Activated naive CD4-positive, alpha-beta T cell treated with anti-CD3 and anti-CD28 coated beads for 36 hours (primary cell): ENCODE measurements around the gene FBN2. TPM values are rescaled to one million over a fixed set of nuclear protein-coding genes. Genes with fewer than 3 reads are reported as not detected.

Experiments
- CTCF ChIA-PET: fragments of 350-600 bp; sonication (Branson Sonifier 250); formaldehyde crosslinking; loops from one replicate; lab custom pipeline; 2021; ENCODE audit warnings: antibody characterized with exemption; lab: Charles Lee
- DNase-seq: peaks from one replicate; pipeline ENCODE4 v3.0.0-alpha.2; 2020
- H3K27ac Mint-ChIP-seq: one replicate; pipeline ENCODE4 v1.8.0; 2021; ENCODE audit warnings: mild to moderate bottlenecking, mixed read lengths
- H3K27me3 Mint-ChIP-seq: one replicate; pipeline ENCODE4 v1.8.0; 2021; ENCODE audit warnings: low read depth, mixed read lengths
- H3K36me3 Mint-ChIP-seq: one replicate; pipeline ENCODE4 v1.8.0; 2021; ENCODE audit warnings: low read depth, mixed read lengths
- H3K4me1 Mint-ChIP-seq: one replicate; pipeline ENCODE4 v1.8.0; 2021; ENCODE audit warnings: low read depth, mixed read lengths
- H3K4me3 Mint-ChIP-seq: one replicate; pipeline ENCODE4 v1.8.0; 2021; ENCODE audit warnings: mild to moderate bottlenecking, moderate library complexity, mixed read lengths
- H3K9me3 Mint-ChIP-seq: one replicate; pipeline ENCODE4 v1.8.0; 2021; ENCODE audit warnings: mixed read lengths
- intact Hi-C: fragments of 100-400 bp; cut with micrococcal nuclease; formaldehyde crosslinking; loops from one replicate; pipeline ENCODE4 v1.15.1; 2023
- total RNA-seq, 2 experiments: library from RNA; stranded (reverse); gene quantifications; one replicate each; pipeline ENCODE4 v1.2.3, GENCODE V29; 2021

The FBN2 gene
- total RNA-seq, 2 experiments from 2014 or later = not detected

DNA sequence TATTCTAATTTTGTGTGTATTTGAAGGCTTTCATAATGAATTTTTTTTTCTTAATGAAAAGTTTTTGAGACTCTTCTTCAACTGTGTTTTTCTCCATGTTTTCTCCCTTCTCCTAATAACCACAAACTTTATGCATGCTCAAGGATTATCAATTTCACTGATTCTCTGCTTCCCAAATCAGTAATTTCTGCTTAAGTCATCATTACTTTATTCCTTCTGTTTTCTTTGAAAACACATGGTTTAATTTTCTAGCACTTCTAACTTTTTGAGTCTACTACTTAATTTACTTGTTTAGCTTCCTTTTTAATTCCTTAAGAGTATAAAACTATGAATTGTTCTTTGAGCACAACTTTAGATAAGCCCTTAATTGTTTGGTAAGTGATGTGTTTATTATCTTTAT is 11.5 kb upstream of the FBN2 start:
- no peak for DNase-seq
- H3K36me3 Mint-ChIP-seq = no peaks in the 10 kb centered on the region
- peaks cover 20% of the 10 kb centered on the region for H3K9me3 Mint-ChIP-seq
- intact Hi-C loops = no loop called here
- H3K27me3 Mint-ChIP-seq = no peaks in the 10 kb centered on the region
- H3K27ac Mint-ChIP-seq = no peak overlapping the region
- no peak overlapping the region for H3K4me3 Mint-ChIP-seq
- CTCF ChIA-PET = no interaction called here
- no peaks in the 10 kb centered on the region for H3K4me1 Mint-ChIP-seq

DNA sequence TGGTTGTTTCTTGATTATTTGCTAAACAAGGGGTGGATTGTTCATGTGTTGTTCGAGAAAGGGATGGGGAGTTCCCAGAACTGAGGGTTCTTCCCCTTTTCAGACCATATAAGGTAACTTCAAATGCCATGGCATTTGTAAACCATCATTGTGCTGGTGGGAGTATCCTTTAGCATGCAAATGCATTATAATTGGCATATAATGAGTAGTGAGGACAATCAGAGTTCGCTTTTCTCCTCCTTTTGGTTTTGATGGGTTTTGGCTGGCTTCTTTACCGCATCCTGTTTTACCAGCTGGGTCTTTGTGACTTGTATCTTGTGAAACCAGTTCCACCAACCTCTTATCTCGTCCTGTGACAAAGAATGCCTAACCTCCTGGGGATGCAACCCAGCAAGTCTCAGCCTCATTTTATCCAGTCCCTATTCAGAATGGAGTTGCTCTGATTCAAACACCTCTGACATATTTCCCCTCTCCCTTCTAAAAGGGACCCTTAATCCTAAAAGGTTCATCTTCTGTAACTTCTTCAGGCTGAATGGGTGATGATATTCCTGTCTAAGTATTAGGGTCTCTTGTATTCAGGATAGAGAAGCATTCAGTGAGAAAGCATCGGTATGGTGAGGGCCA is 8.7 kb upstream of the FBN2 start:
- peaks cover 3% of the 10 kb centered on the region for H3K9me3 Mint-ChIP-seq
- CTCF ChIA-PET = no interaction called here
- H3K4me3 Mint-ChIP-seq = no peak overlapping the region
- intact Hi-C loops = no loop called here
- no peak overlapping the region for H3K27ac Mint-ChIP-seq
- no peak for DNase-seq
- H3K27me3 Mint-ChIP-seq = no peaks in the 10 kb centered on the region
- no peaks in the 10 kb centered on the region for H3K36me3 Mint-ChIP-seq
- H3K4me1 Mint-ChIP-seq = no peaks in the 10 kb centered on the region

DNA sequence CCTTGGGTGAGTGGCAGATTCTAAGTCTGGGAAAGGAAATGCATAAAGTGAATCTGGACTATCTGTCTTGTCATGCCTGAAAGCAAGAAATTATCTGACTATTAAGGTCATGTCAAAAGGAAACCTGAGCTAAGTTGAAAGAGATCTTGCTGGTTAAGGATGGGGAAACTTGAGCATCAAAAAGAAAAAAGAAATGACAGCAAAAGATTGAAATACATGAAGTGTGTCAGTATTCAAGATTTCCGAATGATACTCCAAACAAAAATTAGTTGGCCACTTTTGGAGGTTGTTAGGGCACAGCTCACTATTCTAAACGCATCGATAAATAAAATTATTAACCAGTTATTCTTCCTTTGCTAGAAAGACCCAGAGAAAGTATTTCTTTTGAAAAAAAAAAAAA is 3.3 kb upstream of the FBN2 start:
- peaks cover 3% of the 10 kb centered on the region for H3K9me3 Mint-ChIP-seq

DNA sequence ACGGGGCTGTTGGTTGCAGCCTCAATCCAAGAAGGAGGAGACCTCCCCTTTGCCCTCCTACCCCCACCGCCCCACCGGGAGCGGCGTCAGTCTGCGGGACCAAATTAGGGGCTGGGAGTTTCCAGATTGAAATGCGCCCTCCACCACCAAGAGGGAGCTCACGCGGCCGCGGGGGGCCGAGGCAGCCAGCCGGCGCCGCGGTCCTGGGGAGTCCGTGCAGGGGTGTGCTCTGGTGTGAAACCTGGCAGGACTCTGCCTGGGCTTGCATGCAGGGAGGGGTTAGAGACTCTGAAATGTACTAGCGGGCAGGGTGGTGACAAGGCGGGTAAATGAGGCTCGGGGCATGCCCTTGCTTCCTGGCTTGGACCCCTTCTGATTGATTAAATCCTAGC is 989 bp upstream of the FBN2 start:
- no peak overlapping the region for H3K4me3 Mint-ChIP-seq
- H3K36me3 Mint-ChIP-seq = no peaks in the 10 kb centered on the region
- DNase-seq = no peak
- H3K4me1 Mint-ChIP-seq = peaks cover 2% of the 10 kb centered on the region
- no peaks in the 10 kb centered on the region for H3K9me3 Mint-ChIP-seq
- no peak overlapping the region for H3K27ac Mint-ChIP-seq
- intact Hi-C loops = no loop called here
- CTCF ChIA-PET = no interaction called here
- peaks cover 39% of the 10 kb centered on the region for H3K27me3 Mint-ChIP-seq

More for the DNA sequence above, 3.3 kb upstream of the FBN2 start:
- Mint-ChIP-seq H3K36me3 (no peaks in the 10 kb centered on the region), H3K4me3 (no peak overlapping the region), H3K4me1 (peaks cover under 1% of the 10 kb centered on the region), H3K27me3 (peaks cover 25% of the 10 kb centered on the region), H3K27ac (no peak overlapping the region)
- CTCF ChIA-PET = no interaction called here
- intact Hi-C loops = no loop called here
- DNase-seq = no peak

DNA sequence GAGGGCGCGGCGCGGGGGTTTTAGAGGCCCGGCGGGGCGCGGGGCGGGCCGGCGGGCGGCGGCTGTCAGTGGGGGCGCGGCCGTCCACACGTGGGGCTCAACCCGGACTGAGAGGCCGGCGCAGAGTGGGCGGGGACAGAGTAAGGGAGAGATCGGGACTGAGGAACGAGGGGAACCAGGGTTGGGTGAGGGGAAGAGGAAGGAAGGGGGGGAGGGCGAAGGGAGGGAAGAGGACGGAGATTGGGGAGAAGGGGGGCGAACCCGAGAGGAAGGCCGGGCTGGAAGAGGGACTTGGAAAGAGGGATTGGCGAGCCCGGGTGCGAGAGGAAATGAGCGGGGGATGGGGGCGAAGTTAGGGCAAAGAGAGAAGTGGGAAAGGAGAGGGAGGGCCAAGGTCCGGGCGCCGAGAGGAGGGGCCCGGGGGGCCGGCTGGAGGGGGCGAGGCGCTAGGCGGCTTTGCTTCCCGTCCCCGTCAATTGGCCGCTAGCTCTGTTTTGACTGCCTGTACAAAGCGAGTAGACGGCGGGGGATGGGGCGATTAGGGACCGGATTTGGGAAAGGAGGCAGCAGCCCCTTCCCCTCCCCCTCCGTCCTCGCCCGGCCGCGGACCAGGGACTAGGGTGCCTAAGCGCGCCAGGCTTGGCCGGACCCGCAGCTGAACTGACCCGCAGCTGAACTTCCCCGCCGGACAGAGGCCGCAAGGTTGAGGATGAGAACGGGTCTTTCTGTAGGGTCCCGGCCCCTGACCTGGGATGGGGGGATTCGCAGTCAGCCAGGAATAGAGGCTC is 399 bp upstream of the FBN2 start:
- Mint-ChIP-seq H3K4me3 (no peak overlapping the region), H3K27me3 (peaks cover 39% of the 10 kb centered on the region), H3K9me3 (no peaks in the 10 kb centered on the region), H3K27ac (no peak overlapping the region), H3K4me1 (peaks cover 2% of the 10 kb centered on the region), H3K36me3 (no peaks in the 10 kb centered on the region)
- CTCF ChIA-PET = no interaction called here
- no peak for DNase-seq
- intact Hi-C loops = no loop called here

DNA sequence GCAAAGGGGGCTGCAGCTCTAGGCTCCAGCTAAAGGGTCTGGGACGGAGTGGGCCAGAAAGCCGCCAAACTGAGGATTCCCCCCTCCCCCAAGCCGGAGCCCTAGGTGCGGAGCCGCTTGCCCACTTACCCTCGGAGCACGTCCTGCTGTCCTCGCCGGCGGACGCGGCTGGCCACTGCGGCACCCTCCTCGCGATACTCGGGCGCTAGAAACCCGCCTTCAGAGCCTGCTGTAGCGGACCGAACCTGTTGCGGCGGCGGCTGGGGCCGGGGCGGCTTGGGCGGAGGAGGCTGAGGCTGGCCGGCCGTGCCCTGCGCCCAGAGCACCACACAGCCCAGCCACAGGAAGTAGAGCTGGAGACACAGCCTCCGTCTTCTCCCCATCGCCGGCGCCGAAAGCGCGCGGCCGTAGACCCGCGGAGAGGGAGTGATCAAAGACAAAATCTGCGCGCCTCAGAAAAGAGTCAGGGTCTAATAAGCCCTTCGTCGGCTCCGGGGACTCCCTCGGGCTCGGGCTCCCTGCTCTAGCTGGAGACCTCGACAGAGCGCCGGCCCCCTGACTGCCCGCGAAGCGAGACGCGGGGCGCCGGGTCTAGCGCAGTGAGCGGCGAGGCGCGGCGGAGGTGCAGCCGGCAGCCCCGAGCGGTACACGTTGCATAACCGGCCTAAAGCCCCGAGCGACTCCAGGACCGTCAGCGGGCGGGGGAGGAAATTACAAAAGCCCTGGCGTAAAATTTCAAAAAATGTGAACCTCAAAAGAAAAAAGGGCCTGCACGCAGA is 635 bp downstream of the FBN2 start:
- H3K36me3 Mint-ChIP-seq = no peaks in the 10 kb centered on the region
- H3K4me3 Mint-ChIP-seq = no peak overlapping the region
- intact Hi-C loops = no loop called here
- DNase-seq = no peak
- peaks cover 2% of the 10 kb centered on the region for H3K4me1 Mint-ChIP-seq
- no peak overlapping the region for H3K27ac Mint-ChIP-seq
- peaks cover 39% of the 10 kb centered on the region for H3K27me3 Mint-ChIP-seq
- no peaks in the 10 kb centered on the region for H3K9me3 Mint-ChIP-seq
- CTCF ChIA-PET = no interaction called here

DNA sequence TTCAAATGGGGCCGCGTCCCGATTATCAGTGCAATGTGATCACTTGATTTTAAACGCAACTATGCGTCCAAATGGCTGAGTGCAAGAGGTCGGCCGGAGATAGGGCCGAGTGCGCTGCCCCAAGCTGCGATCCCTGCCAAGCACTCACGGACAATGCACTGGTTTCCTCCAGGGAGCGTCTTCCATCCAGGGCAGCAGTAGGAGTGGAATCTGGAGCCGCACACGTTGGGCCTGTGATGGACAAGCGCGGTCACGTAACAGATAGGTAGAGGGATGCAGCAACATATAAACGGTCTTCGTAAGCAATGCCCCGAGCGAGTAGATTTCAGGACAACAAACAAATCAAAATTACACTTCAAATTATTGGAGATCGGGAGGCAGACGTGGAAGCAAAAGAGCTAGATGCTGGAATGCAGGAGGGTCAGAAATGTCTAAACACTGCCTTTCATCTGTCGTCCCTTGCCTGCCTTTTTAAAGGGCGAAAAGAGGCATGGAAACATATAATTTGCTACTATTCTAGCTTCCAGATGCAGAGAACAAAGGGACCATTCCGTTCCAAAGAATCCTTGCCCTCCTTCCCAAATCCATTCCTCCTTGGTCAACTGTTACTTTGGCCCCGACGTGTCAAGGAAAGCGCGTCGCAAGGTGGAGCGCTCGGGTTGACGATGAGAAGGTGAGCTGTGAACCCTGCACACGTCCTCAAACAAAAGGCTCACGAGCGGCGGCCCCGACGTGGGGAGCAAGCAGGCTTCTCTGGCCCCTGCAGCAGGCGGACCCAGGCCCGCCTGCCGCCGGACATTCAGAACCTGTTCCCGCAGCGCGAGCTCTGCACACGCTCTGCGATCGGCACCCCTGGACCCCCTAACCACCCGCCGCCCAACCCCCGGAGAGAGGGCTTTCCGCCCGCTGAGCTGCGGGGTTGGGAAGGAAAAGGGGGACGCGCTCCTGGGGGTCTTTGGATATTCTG is 1.5 kb downstream of the FBN2 start:
- H3K4me1 Mint-ChIP-seq = peaks cover 2% of the 10 kb centered on the region
- no peak overlapping the region for H3K4me3 Mint-ChIP-seq
- no peaks in the 10 kb centered on the region for H3K36me3 Mint-ChIP-seq
- H3K9me3 Mint-ChIP-seq = no peaks in the 10 kb centered on the region
- no peak overlapping the region for H3K27ac Mint-ChIP-seq
- H3K27me3 Mint-ChIP-seq = peaks cover 39% of the 10 kb centered on the region
- intact Hi-C loops = no loop called here
- CTCF ChIA-PET = no interaction called here
- DNase-seq = no peak

DNA sequence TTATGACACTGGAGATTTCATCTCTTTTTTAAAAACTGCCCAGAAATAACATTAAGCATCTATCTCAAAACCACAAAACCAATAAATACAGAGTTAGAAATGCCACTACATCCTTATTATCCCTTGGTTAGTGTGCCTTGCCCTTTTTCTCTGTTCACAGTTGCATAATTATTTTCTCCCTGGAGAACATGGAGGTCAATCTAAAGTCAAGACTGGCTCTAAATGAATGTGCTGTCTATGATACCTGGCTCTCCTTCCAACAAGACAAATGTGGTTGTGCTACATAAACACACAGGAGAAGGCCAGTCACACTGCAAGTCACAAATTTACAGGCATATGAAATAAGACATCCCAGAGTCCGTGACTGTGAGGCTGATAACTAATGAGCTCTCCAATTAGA is 2.8 kb downstream of the FBN2 start:
- peaks cover 37% of the 10 kb centered on the region for H3K27me3 Mint-ChIP-seq
- intact Hi-C loops = no loop called here
- H3K36me3 Mint-ChIP-seq = no peaks in the 10 kb centered on the region
- peaks cover 2% of the 10 kb centered on the region for H3K4me1 Mint-ChIP-seq
- CTCF ChIA-PET = no interaction called here
- no peaks in the 10 kb centered on the region for H3K9me3 Mint-ChIP-seq
- H3K27ac Mint-ChIP-seq = no peak overlapping the region
- H3K4me3 Mint-ChIP-seq = no peak overlapping the region
- DNase-seq = no peak

DNA sequence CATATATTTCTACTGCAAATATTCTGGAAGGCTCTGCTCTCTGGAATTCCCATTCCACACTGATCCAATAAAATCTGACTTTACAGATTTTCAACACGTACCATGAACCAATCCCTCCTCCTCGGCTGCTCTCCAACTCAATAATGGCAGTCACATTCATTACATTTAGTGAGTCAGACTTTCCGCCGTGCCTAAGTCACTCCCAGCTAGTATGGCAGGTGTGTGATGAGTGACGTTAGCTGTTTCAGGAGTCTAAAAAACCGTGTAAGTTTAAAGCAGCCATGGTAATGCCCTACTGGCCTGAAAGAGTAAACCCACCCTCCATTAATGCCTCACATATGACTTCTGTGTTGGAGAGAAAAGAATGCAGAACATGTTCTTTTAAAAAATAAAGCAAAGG is 3.3 kb downstream of the FBN2 start:
- Mint-ChIP-seq H3K36me3 (no peaks in the 10 kb centered on the region), H3K27me3 (peaks cover 35% of the 10 kb centered on the region), H3K9me3 (no peaks in the 10 kb centered on the region), H3K4me3 (no peak overlapping the region), H3K4me1 (peaks cover 2% of the 10 kb centered on the region), H3K27ac (no peak overlapping the region)
- CTCF ChIA-PET = no interaction called here
- intact Hi-C loops = no loop called here
- no peak for DNase-seq

DNA sequence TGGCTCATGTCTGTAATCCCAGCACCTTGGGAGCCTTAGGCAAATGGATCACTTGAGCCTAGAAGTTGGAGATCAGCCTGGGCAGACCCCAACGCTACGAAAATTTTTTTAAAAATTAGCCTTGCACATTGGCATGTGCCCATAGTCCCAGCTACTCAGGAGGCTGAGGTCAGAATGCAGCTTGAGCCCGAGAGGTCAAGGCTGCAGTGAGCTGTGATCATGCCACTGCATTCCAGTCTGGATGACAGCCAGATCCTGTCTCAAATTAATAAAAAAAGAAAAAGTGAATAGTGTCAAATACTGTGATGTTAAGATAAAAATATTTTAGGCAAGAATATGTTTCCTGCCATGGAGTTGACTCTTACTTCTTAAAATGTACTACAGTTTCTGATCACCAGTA is 5.3 kb downstream of the FBN2 start:
- CTCF ChIA-PET = no interaction called here
- Mint-ChIP-seq H3K36me3 (no peaks in the 10 kb centered on the region), H3K27me3 (peaks cover 32% of the 10 kb centered on the region), H3K4me1 (peaks cover 2% of the 10 kb centered on the region), H3K27ac (no peak overlapping the region), H3K4me3 (no peak overlapping the region), H3K9me3 (no peaks in the 10 kb centered on the region)
- intact Hi-C loops = no loop called here
- no peak for DNase-seq

DNA sequence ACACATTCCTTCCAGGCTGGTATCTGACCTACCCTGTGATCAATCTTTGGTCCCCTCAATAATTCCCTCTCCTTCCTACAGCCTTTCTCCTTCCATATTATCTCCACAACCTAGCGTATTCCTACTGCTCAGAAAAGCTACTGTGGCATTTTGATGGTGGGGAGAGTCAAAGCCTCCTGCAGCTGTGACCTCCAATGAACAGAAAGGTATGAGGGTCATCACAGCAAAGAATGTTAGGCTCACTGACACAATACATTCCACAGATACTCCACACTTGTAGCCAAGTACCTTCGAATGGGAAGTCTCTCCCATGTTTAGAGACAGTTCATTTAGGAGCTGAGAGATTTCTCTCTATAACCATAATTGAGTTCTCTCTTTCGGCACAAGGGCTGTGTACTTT is 5.9 kb downstream of the FBN2 start:
- peaks cover 2% of the 10 kb centered on the region for H3K4me1 Mint-ChIP-seq
- H3K27me3 Mint-ChIP-seq = peaks cover 27% of the 10 kb centered on the region
- no peak for DNase-seq
- H3K9me3 Mint-ChIP-seq = no peaks in the 10 kb centered on the region
- no peak overlapping the region for H3K4me3 Mint-ChIP-seq
- no peaks in the 10 kb centered on the region for H3K36me3 Mint-ChIP-seq
- CTCF ChIA-PET = no interaction called here
- no peak overlapping the region for H3K27ac Mint-ChIP-seq
- intact Hi-C loops = no loop called here
